Measurements from ENCODE around the gene STX4. TPM values are rescaled to one million over a fixed set of nuclear protein-coding genes. Genes with fewer than 3 reads are reported as not detected.

STX4 gene
- total RNA-seq, 1 experiment from 2014 or later, result 32.3 TPM

DNA sequence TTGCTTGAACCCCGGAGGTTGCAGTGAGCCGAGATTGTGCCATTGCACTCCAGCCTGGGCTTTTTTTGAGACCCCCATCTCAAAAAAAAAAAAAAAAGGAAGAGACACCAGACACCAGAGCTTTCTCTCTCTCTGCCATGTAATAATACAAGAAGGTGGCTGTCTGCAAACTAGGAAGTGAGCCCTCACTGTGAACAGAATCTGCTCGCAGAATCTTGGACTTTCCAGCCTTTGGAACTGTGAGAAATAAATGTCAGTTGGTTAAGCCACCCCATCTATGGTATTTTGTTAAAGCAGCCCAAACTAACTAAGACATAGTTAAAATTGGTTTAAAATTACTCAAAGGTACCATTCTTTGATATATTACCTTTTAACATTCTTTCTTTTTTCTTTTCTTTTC is 12.8 kb upstream of the STX4 start:
- H3K79me1 ChIP-seq (ENCODE audit: insufficient read depth, low read depth, low read length, poor library complexity, severe bottlenecking), result no peaks in the 10 kb centered on the region
- H2BK12ac ChIP-seq (ENCODE audit: insufficient read length, low read depth, low read length), result no peak overlapping the region
- H3K9ac ChIP-seq (ENCODE audit: extremely low read depth, insufficient read length, low read length), result no peak overlapping the region
- no peak overlapping the region for H3K23ac ChIP-seq (ENCODE audit: insufficient read length, low read depth, low read length)
- no peaks in the 10 kb centered on the region for H3K36me3 Mint-ChIP-seq (ENCODE audit: insufficient read depth in 1 of 3, low read depth in 3 of 3)
- no peak overlapping the region for H3K18ac ChIP-seq (ENCODE audit: insufficient read length, low read depth, low read length)
- H2AK5ac ChIP-seq (ENCODE audit: insufficient read length, low read length), result no peak overlapping the region
- no peaks in the 10 kb centered on the region for H3K27me3 ChIP-seq (ENCODE audit: insufficient read depth, low read length)
- H3K79me2 ChIP-seq (ENCODE audit: insufficient read depth, low read length), result no peaks in the 10 kb centered on the region
- H4K8ac ChIP-seq (replicated peaks; ENCODE audit: insufficient read length, low read depth, low read length), result no peak overlapping the region
- no peaks in the 10 kb centered on the region for H3K9me3 Mint-ChIP-seq
- H3K9me3 ChIP-seq (ENCODE audit: control insufficient read depth, low read depth, low read length), result no peaks in the 10 kb centered on the region
- H3K4me3 Mint-ChIP-seq, result no peak overlapping the region
- TF ChIP-seq, protein P1, sequence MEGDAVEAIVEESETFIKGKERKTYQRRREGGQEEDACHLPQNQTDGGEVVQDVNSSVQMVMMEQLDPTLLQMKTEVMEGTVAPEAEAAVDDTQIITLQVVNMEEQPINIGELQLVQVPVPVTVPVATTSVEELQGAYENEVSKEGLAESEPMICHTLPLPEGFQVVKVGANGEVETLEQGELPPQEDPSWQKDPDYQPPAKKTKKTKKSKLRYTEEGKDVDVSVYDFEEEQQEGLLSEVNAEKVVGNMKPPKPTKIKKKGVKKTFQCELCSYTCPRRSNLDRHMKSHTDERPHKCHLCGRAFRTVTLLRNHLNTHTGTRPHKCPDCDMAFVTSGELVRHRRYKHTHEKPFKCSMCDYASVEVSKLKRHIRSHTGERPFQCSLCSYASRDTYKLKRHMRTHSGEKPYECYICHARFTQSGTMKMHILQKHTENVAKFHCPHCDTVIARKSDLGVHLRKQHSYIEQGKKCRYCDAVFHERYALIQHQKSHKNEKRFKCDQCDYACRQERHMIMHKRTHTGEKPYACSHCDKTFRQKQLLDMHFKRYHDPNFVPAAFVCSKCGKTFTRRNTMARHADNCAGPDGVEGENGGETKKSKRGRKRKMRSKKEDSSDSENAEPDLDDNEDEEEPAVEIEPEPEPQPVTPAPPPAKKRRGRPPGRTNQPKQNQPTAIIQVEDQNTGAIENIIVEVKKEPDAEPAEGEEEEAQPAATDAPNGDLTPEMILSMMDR (conservative IDR thresholded peaks at IDR 0.05), result no peak
- H3K4me2 ChIP-seq (ENCODE audit: insufficient read depth, insufficient read length, low read length), result no peak overlapping the region
- no peak overlapping the region for H2BK120ac ChIP-seq (ENCODE audit: low read depth, low read length, poor library complexity, severe bottlenecking)
- no peak overlapping the region for H3K27ac Mint-ChIP-seq
- H4K5ac ChIP-seq (ENCODE audit: insufficient read length, low read depth, low read length), result no peak overlapping the region
- WGBS (ENCODE audit: extremely low coverage, insufficient read length, low lambda C conversion rate), result no CpG with 5 or more reads among the region's 3 CpGs
- no peak overlapping the region for H2AFZ ChIP-seq (ENCODE audit: low read length)
- H2BK5ac ChIP-seq (ENCODE audit: insufficient read length, low read length), result no peak overlapping the region
- no peaks in the 10 kb centered on the region for H4K20me1 ChIP-seq (ENCODE audit: control insufficient read depth, insufficient read depth, insufficient read length)
- H2BK20ac ChIP-seq (ENCODE audit: low read depth, low read length, poor library complexity, severe bottlenecking), result no peak overlapping the region
- H3K56ac ChIP-seq (ENCODE audit: insufficient read length, low read depth, low read length), result no peak overlapping the region
- peaks cover 0 to 2% of the 10 kb centered on the region in 2 experiments; a peak in 2 of 4 replicates for H3K4me1 Mint-ChIP-seq
- no peak for DNase-seq
- no peak overlapping the region for H2BK15ac ChIP-seq (ENCODE audit: low read depth, low read length)
- no peak overlapping the region for H3K14ac ChIP-seq (ENCODE audit: insufficient read depth, low read length)
- H3K23me2 ChIP-seq (ENCODE audit: insufficient read length, low read depth, low read length, poor library complexity, severe bottlenecking), result no peaks in the 10 kb centered on the region
- no peaks in the 10 kb centered on the region for H3K4me1 ChIP-seq (ENCODE audit: insufficient read depth, low read length)
- H3T11ph ChIP-seq (ENCODE audit: low read length), result no peak overlapping the region
- H3K27ac ChIP-seq (ENCODE audit: insufficient read length, low read depth, low read length), result no peak overlapping the region
- H3K27me3 Mint-ChIP-seq (ENCODE audit: low read depth), result no peaks in the 10 kb centered on the region; the same call in 1 of the 2 replicates
- H3K4ac ChIP-seq (ENCODE audit: low read depth, low read length), result no peak overlapping the region
- H4K91ac ChIP-seq (ENCODE audit: insufficient read length, low read depth, low read length), result no peak overlapping the region
